ENCODE results near the gene EDEM1.
"Not testable (repeated sequence)": the region's sequence is repeated elsewhere in the genome, so short reads cannot be mapped to it uniquely, and the experiment has no call there.

Gene EDEM1

DNA sequence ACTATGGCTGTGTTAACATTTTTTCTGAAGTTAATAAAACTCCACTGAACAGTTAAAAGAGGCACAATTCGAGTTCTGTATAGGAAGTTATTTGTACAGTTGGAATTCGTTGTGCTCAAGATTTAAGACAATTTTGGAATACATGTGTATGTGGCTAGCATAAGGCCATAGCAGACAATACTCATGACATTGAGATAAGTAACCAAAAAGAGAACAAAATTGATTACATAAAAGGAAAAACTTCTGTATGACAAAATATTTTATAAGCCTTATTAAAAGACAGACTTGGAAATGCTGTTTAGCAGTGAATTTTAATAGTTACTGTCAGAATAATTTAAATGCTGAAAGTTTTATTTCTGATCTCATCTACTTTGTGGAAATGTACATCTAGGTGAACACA lies 17.7 kb upstream of the EDEM1 start:
- no peaks in the 10 kb centered on the region for H3K4me1 ChIP-seq (ENCODE audit: control insufficient read depth in 2 of 2, insufficient read depth in 2 of 2, low read length in 2 of 2)
- H3K27me3 ChIP-seq (ENCODE audit: control insufficient read depth in 2 of 2, insufficient read depth in 2 of 2, low read length in 2 of 2) = no peaks in the 10 kb centered on the region
- no peaks in the 10 kb centered on the region for H3K9me3 ChIP-seq (ENCODE audit: control insufficient read depth in 2 of 2, low read length in 2 of 2)
- H3K9ac ChIP-seq (ENCODE audit: low read depth in 1 of 2, low read length in 2 of 2) = no peak overlapping the region
- H3K36me3 ChIP-seq (ENCODE audit: control insufficient read depth in 2 of 2, insufficient read depth in 2 of 2, low read length in 2 of 2) = peaks cover 18 to 22% of the 10 kb centered on the region in 2 donors
- no peak overlapping the region for H3K4me3 ChIP-seq (ENCODE audit: low read length in 2 of 2)
- no peak overlapping the region for H3K27ac ChIP-seq (ENCODE audit: low read depth in 2 of 2, low read length in 2 of 2)

GRCh38 chr3:5170975-5171374 lies 16.5 kb upstream of the EDEM1 start:
- H3K9ac ChIP-seq (ENCODE audit: low read depth in 1 of 2, low read length in 2 of 2) = no peak overlapping the region
- H3K27ac ChIP-seq (ENCODE audit: low read depth in 2 of 2, low read length in 2 of 2) = no peak overlapping the region
- H3K27me3 ChIP-seq (ENCODE audit: control insufficient read depth in 2 of 2, insufficient read depth in 2 of 2, low read length in 2 of 2) = no peaks in the 10 kb centered on the region
- peaks cover 26 to 31% of the 10 kb centered on the region in 2 donors for H3K36me3 ChIP-seq (ENCODE audit: control insufficient read depth in 2 of 2, insufficient read depth in 2 of 2, low read length in 2 of 2)
- H3K4me1 ChIP-seq (ENCODE audit: control insufficient read depth in 2 of 2, insufficient read depth in 2 of 2, low read length in 2 of 2) = no peaks in the 10 kb centered on the region
- no peaks in the 10 kb centered on the region for H3K9me3 ChIP-seq (ENCODE audit: control insufficient read depth in 2 of 2, low read length in 2 of 2)
- no peak overlapping the region for H3K4me3 ChIP-seq (ENCODE audit: low read length in 2 of 2)

DNA sequence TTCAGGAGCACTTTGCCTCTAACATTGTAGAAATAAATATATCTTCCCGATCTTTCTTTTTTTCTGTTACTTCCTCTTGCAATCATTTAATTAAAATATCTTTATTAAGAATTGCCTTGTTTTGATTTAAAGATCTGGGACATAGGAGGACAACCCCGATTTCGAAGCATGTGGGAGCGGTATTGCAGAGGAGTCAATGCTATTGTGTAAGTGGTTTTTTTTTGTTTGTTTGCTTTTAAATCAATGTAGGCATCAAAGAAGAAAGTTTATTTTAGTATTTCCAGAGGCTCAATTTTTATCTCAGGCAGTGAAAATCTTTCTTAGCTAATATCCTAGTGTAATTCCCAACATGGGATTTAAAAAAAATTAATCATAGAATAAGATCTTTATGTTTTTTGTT lies 15.5 kb upstream of the EDEM1 start:
- Histone ChIP-seq H3K9me3 (ENCODE audit: control insufficient read depth in 2 of 2, low read length in 2 of 2) (no peaks in the 10 kb centered on the region), H3K27ac (ENCODE audit: low read depth in 2 of 2, low read length in 2 of 2) (no peak overlapping the region), H3K4me3 (ENCODE audit: low read length in 2 of 2) (no peak overlapping the region), H3K9ac (ENCODE audit: low read depth in 1 of 2, low read length in 2 of 2) (no peak overlapping the region), H3K36me3 (ENCODE audit: control insufficient read depth in 2 of 2, insufficient read depth in 2 of 2, low read length in 2 of 2) (peaks cover 26 to 39% of the 10 kb centered on the region in 2 donors), H3K27me3 (ENCODE audit: control insufficient read depth in 2 of 2, insufficient read depth in 2 of 2, low read length in 2 of 2) (no peaks in the 10 kb centered on the region), H3K4me1 (ENCODE audit: control insufficient read depth in 2 of 2, insufficient read depth in 2 of 2, low read length in 2 of 2) (no peaks in the 10 kb centered on the region)

GRCh38 chr3:5179036-5179435 lies 8.5 kb upstream of the EDEM1 start:
- H3K9ac ChIP-seq (ENCODE audit: low read depth in 1 of 2, low read length in 2 of 2); H3K4me1 ChIP-seq (ENCODE audit: control insufficient read depth in 2 of 2, insufficient read depth in 2 of 2, low read length in 2 of 2); H3K9me3 ChIP-seq (ENCODE audit: control insufficient read depth in 2 of 2, low read length in 2 of 2); H3K27me3 ChIP-seq (ENCODE audit: control insufficient read depth in 2 of 2, insufficient read depth in 2 of 2, low read length in 2 of 2); H3K4me3 ChIP-seq (ENCODE audit: low read length in 2 of 2); H3K27ac ChIP-seq (ENCODE audit: low read depth in 2 of 2, low read length in 2 of 2): not testable (repeated sequence)
- peaks cover 31 to 33% of the 10 kb centered on the region in 2 donors for H3K36me3 ChIP-seq (ENCODE audit: control insufficient read depth in 2 of 2, insufficient read depth in 2 of 2, low read length in 2 of 2)

DNA sequence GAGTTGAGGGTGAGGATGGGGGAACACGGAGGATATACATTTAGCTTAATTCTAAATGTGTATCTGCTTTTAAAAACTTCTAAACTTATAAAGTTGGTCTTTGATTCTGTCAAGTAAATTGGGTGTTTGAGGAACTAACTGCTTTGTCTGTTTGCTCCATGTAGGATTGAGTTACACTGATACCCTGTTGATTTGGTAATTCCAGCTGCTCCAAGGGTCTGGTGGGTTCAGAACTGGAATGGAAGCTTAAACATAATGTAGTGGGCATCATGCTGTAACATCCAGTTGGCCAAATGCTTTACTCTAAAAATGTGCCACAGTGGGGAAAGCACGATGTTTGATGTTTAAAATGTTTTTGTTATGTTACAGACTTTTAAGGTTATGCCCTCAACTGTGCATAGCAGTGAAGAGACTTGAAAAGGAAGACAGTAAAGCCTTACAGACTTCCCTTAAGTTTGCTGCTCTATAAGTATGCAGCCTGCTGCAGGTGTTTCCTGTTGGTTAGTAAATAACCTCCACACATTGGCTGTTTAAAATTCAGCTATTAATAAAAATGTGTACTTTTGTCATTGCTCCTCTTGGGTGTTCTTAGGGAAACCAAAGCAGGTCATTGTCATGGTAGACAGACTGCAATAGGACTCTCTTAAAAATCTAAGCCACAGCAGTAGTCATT lies 5.9 kb upstream of the EDEM1 start:
- Histone ChIP-seq H3K27ac (ENCODE audit: low read depth in 2 of 2, low read length in 2 of 2) (peak overlapping the region; percentile 15 to 39), H3K4me1 (ENCODE audit: control insufficient read depth in 2 of 2, insufficient read depth in 2 of 2, low read length in 2 of 2) (peaks cover 0 to 7% of the 10 kb centered on the region in 2 donors), H3K27me3 (ENCODE audit: control insufficient read depth in 2 of 2, insufficient read depth in 2 of 2, low read length in 2 of 2) (no peaks in the 10 kb centered on the region), H3K4me3 (ENCODE audit: low read length in 2 of 2) (peak overlapping the region in 1 of 2 donors; percentile 23), H3K36me3 (ENCODE audit: control insufficient read depth in 2 of 2, insufficient read depth in 2 of 2, low read length in 2 of 2) (peaks cover 16 to 19% of the 10 kb centered on the region in 2 donors), H3K9ac (ENCODE audit: low read depth in 1 of 2, low read length in 2 of 2) (no peak overlapping the region), H3K9me3 (ENCODE audit: control insufficient read depth in 2 of 2, low read length in 2 of 2) (no peaks in the 10 kb centered on the region)

DNA sequence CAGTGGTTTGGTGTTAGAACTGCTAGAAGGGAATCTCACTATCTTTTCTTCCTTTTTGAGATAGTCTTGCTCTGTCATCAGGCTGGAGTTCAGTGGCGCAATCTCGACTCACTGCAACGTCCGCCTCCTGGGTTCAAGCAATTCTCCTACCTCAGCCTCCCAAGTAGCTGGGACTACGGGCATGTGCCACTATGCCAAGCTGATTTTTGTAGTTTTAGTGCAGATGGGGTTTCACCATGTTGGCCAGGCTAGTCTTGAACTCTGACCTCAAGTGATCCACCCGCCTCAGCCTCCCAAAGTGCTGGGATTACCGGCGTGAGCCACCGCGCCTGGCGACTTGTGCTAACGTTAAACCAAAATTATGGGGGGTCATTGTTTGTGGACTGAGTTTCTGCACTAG lies 3.8 kb upstream of the EDEM1 start:
- H3K9me3 ChIP-seq (ENCODE audit: control insufficient read depth in 2 of 2, low read length in 2 of 2); H3K4me3 ChIP-seq (ENCODE audit: low read length in 2 of 2); H3K27ac ChIP-seq (ENCODE audit: low read depth in 2 of 2, low read length in 2 of 2); H3K27me3 ChIP-seq (ENCODE audit: control insufficient read depth in 2 of 2, insufficient read depth in 2 of 2, low read length in 2 of 2); H3K9ac ChIP-seq (ENCODE audit: low read depth in 1 of 2, low read length in 2 of 2): not testable (repeated sequence)
- H3K36me3 ChIP-seq (ENCODE audit: control insufficient read depth in 2 of 2, insufficient read depth in 2 of 2, low read length in 2 of 2) = peaks cover 8 to 11% of the 10 kb centered on the region in 2 donors
- H3K4me1 ChIP-seq (ENCODE audit: control insufficient read depth in 2 of 2, insufficient read depth in 2 of 2, low read length in 2 of 2) = peaks cover 2 to 11% of the 10 kb centered on the region in 2 donors

- Histone ChIP-seq H3K9ac (ENCODE audit: low read depth in 1 of 2, low read length in 2 of 2) (no peak overlapping the region), H3K9me3 (ENCODE audit: control insufficient read depth in 2 of 2, low read length in 2 of 2) (no peaks in the 10 kb centered on the region), H3K4me1 (ENCODE audit: control insufficient read depth in 2 of 2, insufficient read depth in 2 of 2, low read length in 2 of 2) (peaks cover 8 to 16% of the 10 kb centered on the region in 2 donors), H3K27ac (ENCODE audit: low read depth in 2 of 2, low read length in 2 of 2) (no peak overlapping the region), H3K36me3 (ENCODE audit: control insufficient read depth in 2 of 2, insufficient read depth in 2 of 2, low read length in 2 of 2) (peaks cover 8 to 11% of the 10 kb centered on the region in 2 donors), H3K4me3 (ENCODE audit: low read length in 2 of 2) (no peak overlapping the region), H3K27me3 (ENCODE audit: control insufficient read depth in 2 of 2, insufficient read depth in 2 of 2, low read length in 2 of 2) (no peaks in the 10 kb centered on the region)
Measured at GRCh38 chr3:5184499-5184898, 3.0 kb upstream of the EDEM1 start.

DNA sequence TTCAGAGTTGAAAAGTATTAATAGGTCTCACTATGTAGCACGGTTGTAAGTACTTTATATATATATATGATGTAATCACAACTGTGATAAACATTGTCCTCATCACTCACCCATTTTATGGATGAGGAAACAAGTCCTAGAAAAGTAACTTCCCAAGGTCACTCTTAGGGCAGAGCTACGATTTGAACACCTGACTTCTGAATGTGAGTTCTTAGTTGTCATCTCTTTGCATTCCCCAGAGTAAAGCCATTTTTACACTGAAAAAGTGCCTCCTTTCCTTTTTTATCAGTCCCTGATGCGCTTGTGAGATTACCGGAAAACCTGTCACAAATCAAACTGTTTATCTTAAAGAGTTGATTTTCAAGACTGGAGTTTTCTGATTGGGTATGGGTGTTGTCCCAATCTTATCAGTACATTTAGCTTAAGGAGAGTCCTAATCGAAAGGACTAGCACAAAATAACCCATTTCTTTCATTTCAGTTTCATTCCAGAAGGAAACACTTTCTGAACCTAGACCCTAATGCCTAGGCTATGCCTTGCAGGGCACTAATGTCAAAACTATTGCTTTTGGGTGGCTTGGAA lies 2.3 kb upstream of the EDEM1 start:
- Histone ChIP-seq H3K4me3 (ENCODE audit: low read length in 2 of 2) (no peak overlapping the region), H3K27ac (ENCODE audit: low read depth in 2 of 2, low read length in 2 of 2) (no peak overlapping the region), H3K27me3 (ENCODE audit: control insufficient read depth in 2 of 2, insufficient read depth in 2 of 2, low read length in 2 of 2) (no peaks in the 10 kb centered on the region), H3K4me1 (ENCODE audit: control insufficient read depth in 2 of 2, insufficient read depth in 2 of 2, low read length in 2 of 2) (peaks cover 8 to 16% of the 10 kb centered on the region in 2 donors), H3K9me3 (ENCODE audit: control insufficient read depth in 2 of 2, low read length in 2 of 2) (no peaks in the 10 kb centered on the region), H3K36me3 (ENCODE audit: control insufficient read depth in 2 of 2, insufficient read depth in 2 of 2, low read length in 2 of 2) (peaks cover 8 to 11% of the 10 kb centered on the region in 2 donors), H3K9ac (ENCODE audit: low read depth in 1 of 2, low read length in 2 of 2) (no peak overlapping the region)

DNA sequence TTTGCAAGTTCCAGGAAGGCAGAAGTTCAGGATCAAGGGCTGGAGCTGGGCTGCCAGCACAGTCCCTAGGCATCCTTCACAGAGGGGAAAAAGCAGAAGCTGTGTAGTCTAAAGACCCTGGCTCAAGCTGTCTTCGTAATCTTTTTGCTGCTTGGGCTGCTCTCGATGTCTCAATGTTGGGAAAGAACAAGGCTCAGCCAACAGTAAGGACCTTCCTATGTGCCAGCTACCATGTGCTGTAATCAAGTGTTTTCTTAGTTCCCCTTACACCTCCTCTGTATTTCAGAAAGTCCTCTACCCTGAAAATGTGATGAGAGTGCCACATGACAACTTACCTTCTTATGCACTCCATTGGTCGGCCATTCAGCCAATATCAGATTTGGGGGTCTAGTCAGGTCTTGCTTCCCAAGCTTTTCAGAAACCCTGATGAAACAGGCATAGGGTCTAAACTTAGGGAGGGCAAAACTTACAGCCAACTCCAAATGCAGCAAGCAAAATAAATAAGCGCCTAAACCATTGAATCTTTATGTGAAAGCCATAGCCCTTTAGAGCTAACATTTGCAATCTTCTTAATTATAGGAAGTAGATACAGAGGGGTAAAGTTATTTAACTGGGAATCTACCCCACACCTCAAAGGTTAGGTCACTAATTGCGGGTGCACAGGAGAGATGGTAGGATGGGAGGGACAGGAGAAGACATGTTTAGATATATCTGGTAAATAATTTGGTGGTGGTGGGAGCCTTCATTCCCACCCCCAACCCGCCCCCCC lies 1.2 kb upstream of the EDEM1 start:
- Histone ChIP-seq H3K9me3 (ENCODE audit: control insufficient read depth in 2 of 2, low read length in 2 of 2) (no peaks in the 10 kb centered on the region), H3K36me3 (ENCODE audit: control insufficient read depth in 2 of 2, insufficient read depth in 2 of 2, low read length in 2 of 2) (peaks cover 6 to 9% of the 10 kb centered on the region in 2 donors), H3K9ac (ENCODE audit: low read depth in 1 of 2, low read length in 2 of 2) (peak overlapping the region; percentile 5 to 85), H3K27ac (ENCODE audit: low read depth in 2 of 2, low read length in 2 of 2) (peak overlapping the region; percentile 34 to 56), H3K4me1 (ENCODE audit: control insufficient read depth in 2 of 2, insufficient read depth in 2 of 2, low read length in 2 of 2) (peaks cover 8 to 16% of the 10 kb centered on the region in 2 donors), H3K27me3 (ENCODE audit: control insufficient read depth in 2 of 2, insufficient read depth in 2 of 2, low read length in 2 of 2) (no peaks in the 10 kb centered on the region), H3K4me3 (ENCODE audit: low read length in 2 of 2) (peak overlapping the region; percentile 78 to 89)

DNA sequence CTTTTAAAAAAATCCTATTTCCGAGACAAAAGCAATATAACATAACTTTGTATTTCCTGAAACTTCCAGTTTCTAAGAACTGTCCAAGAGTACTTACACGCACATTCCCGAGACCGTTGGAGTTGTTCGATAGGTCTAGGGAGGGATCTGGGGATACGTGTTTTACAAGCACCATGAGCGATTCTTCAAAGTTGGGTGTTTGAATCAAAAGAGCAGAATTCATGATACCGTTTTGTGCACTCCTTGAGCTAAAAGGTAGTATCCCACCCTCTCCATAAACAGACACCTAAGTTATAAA lies 700 bp upstream of the EDEM1 start:
- Histone ChIP-seq H3K27me3 (ENCODE audit: control insufficient read depth in 2 of 2, insufficient read depth in 2 of 2, low read length in 2 of 2) (no peaks in the 10 kb centered on the region), H3K9ac (ENCODE audit: low read depth in 1 of 2, low read length in 2 of 2) (peak overlapping the region; percentile 71 to 85), H3K4me3 (ENCODE audit: low read length in 2 of 2) (peak overlapping the region; percentile 78 to 89), H3K9me3 (ENCODE audit: control insufficient read depth in 2 of 2, low read length in 2 of 2) (no peaks in the 10 kb centered on the region), H3K27ac (ENCODE audit: low read depth in 2 of 2, low read length in 2 of 2) (peak overlapping the region; percentile 56 to 63), H3K36me3 (ENCODE audit: control insufficient read depth in 2 of 2, insufficient read depth in 2 of 2, low read length in 2 of 2) (peaks cover under 1 to 4% of the 10 kb centered on the region in 2 donors), H3K4me1 (ENCODE audit: control insufficient read depth in 2 of 2, insufficient read depth in 2 of 2, low read length in 2 of 2) (peaks cover 8 to 16% of the 10 kb centered on the region in 2 donors)

Measured in mucosa of rectum (tissue), 2 donors.